HG03064 (cell line): ENCODE measurements around the gene ELP4.
"Not testable (repeated sequence)": the region's sequence is repeated elsewhere in the genome, so short reads cannot be mapped to it uniquely, and the experiment has no call there.

Source experiments
- ATAC-seq: cut with Tn5 transposase; IDR thresholded peaks from one replicate; pipeline ENCODE4 v1.9.1; 2021; ENCODE audit warnings: low read depth; ENCODE audit not compliant: unreplicated experiment

The ELP4 gene

DNA sequence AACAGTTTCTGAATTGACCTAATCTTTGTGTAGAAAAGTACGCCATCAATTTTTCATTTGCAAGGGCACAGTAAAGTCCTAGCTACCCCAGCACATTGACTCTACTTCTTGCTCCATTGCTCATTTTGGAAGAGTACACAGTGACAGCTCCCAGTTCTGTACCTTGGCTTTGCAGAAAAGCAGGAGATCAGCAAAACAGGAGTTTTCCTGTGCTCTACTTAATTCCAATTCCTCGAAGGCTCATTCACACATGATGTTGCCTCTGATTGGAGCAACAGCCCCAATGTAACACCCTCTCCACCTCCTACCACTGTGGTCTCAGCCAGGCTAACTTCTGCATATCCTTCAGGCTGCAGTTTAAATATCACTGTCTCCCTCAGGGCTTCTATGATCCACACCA is 182.9 kb downstream of the ELP4 start:
- no peak for ATAC-seq

GRCh38 chr11:31697049-31697448 is 187.5 kb downstream of the ELP4 start:
- ATAC-seq = peak; percentile 90

GRCh38 chr11:31699066-31699465 is 189.5 kb downstream of the ELP4 start:
- no peak for ATAC-seq

DNA sequence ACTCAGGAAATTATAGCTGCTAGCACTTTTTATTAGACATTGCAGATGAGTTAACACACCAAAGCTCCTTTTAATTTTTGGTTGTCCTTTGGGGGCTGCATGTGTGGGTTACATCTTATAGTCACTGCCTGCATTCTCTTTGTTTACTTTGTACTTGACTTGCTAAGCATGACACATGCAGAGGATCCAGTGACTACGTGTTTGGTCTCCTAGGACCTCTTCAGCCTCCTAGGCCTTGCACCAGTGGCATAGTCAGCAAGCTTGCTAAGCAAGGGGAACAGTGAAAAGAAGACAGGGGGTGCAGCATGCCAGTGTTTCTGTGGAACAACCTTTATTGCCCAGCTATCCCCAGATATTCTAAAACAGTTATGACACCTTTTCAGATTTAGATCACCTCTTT is 193.4 kb downstream of the ELP4 start:
- ATAC-seq = no peak

- no peak for ATAC-seq
Measured at GRCh38 chr11:31706357-31706756, 196.8 kb downstream of the ELP4 start.

DNA sequence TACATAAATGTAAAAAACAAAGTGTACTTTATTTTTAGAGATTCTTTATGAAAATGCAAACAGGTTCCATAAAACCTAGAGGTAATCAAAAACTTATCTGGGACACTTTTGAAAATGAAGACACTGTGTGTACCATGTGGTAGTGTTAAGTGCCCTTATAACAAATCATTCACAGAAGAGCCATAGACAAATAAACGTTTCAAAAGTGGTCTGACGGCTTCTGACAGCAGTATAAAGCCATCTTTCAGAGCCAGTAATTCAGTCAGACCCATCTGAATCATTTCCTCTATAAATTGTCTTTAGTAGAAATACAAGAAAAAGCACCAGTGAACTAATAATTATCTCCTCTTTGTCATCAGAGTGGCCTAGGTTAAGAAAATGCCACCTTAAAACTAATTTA is 201.6 kb downstream of the ELP4 start:
- no peak for ATAC-seq

DNA sequence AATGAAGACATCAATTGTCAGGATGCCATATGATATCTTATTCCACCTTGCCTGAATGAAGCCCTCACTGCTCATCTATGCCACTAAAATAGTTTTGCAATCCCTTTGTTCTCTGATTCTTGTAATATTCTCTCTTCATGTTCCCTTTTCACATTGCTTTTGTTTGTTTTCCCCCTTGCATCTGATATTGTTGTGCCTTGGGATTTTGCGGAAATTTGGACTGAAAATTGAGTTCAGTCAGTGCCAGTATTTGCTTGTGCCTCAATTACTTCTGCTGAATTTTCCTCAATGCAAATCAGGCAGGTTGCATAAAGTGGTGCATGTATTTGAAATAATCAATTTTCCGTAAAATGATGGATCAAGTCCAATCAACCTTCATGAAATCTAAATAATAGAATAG is 203.3 kb downstream of the ELP4 start:
- no peak for ATAC-seq

GRCh38 chr11:31714840-31715239 is 205.3 kb downstream of the ELP4 start:
- ATAC-seq = no peak

DNA sequence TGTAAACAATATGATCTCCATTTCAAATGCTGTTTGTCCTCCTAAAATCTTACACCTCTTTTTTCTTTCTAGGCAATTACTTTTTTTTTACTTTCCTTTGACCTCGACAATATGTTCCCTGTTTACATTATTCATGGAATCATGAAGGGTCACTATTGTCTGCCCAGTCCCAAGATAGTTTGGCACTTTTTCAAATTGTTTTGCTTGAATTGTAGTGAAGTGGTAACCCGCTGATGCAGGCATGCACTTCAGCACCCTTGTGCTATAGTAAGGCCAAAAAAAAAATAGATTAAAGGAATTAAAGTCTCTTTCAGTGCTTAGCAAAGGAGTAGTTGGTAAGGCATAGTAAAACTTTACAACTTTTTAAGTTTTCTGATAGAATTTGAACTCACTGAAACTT is 210.7 kb downstream of the ELP4 start:
- no peak for ATAC-seq

GRCh38 chr11:31720671-31721365 is 211.3 kb downstream of the ELP4 start:
- no peak for ATAC-seq

GRCh38 chr11:31722754-31723153 is 213.2 kb downstream of the ELP4 start:
- no peak for ATAC-seq

- no peak for ATAC-seq
Measured at GRCh38 chr11:31725176-31725575, 215.6 kb downstream of the ELP4 start.

GRCh38 chr11:31728432-31728831 is 218.9 kb downstream of the ELP4 start:
- no peak for ATAC-seq

DNA sequence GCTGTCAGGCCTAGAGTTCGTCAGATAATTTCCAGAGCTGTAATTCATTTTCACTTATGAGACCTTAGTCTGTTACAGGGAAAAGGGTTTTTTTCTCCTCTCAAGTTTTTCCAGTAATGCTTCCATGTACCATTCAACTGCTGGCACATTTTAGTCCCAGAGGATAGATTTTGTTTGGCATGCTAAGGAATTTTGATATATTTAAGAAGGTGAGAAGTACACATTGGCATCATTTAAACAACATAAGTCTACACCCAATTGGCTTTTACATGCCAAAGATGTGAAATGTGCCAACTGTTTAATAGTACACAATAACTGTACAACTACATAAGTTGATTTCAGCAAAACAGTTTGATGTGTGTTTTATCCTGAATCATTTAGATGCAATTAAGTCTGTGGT is 230.6 kb downstream of the ELP4 start:
- ATAC-seq = no peak

GRCh38 chr11:31740731-31741368 is 231.3 kb downstream of the ELP4 start:
- ATAC-seq = not testable (repeated sequence)

DNA sequence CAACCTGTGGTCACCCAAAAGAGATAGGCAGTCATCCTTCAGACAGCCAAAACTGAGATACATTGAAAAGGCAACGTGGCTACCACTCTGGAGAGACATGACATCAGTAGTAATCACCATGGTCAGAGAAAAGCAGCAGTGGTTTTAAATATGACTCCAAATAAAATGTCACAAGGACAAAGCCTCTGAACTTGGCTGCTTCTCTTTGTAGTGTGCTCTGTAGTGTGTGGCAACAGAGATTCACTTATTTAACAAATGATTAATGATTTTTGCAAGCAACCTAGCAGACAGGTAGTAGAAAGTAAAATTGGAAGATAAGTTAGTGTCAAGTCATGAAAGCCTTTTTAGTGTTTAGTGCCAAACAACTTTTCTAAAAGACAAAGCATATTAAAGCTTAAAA is 238.0 kb downstream of the ELP4 start:
- no peak for ATAC-seq

- ATAC-seq = no peak
Measured at GRCh38 chr11:31757260-31757835, 247.8 kb downstream of the ELP4 start.

- no peak for ATAC-seq
Measured at GRCh38 chr11:31761636-31762035, 252.1 kb downstream of the ELP4 start.

- ATAC-seq = no peak
Measured at GRCh38 chr11:31763296-31763695, 253.7 kb downstream of the ELP4 start.

GRCh38 chr11:31764261-31764660 is 254.7 kb downstream of the ELP4 start:
- no peak for ATAC-seq

DNA sequence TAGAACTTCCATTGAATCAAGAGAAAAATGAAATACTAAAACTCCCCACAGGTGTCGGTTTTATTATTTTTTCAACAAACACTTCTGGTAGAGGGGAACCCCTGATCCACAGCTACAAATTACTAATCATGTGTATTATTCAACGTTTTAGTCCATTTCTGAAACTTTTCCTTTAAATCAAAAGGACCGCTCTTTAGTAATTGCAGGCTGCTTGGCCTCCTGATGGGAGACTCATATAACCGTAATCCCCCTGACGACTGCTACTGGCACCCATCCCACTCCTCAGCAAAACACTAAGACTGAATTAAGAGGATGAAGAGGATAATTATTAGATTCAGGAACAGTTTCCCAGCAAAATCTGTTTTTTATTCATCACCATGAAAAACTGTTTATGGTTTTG is 255.2 kb downstream of the ELP4 start:
- no peak for ATAC-seq

DNA sequence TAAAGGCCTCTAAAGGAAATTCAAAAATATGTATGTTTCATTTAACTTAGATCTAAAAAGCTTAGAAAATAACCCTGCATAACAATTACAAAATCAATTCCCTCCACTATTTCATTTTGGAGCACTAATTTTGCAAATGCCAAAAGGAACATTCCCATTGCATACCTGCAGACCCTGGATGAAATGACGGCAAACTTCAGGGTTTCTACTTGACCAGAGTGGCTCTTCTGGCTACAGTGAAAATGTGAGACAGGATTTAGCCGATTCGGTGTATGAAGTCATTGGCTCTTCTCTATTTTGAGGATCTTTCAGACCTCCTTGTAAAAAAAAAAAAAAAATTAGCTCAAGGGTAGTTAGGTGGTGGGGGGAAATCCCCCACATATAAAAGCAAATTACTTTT is 257.5 kb downstream of the ELP4 start:
- ATAC-seq = no peak
